ENCODE results near the gene SPNS3. TPM values are rescaled to one million over a fixed set of nuclear protein-coding genes. Genes with fewer than 3 reads are reported as not detected.

The SPNS3 gene
- total RNA-seq, 4 donors from 2014 or later = not detected

DNA sequence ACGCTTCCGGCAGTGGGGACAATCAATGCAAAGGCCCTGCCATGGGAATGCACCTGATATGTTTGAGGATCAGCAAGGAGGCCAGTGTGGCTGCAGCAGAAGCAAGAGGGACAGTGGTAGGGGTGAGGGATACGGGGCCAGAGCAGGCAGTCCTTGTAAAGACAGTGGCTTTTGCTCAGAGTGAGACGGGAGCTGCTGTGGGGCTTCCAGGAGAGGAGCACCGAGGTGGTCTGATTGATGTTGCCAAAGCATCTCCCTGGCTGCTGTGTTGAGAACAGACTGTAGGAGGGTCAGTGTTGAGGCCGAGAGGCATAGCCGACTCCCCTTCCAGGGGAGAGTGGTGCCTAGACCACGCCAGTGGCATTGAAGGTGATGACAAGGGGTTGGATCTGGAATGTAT, 53.6 kb downstream of the SPNS3 start:
- Histone ChIP-seq H3K36me3 (no peaks in the 10 kb centered on the region), H3K4me3 (no peak overlapping the region), H3K4me1 (no peaks in the 10 kb centered on the region), H3K27me3 (no peaks in the 10 kb centered on the region), H3K9me3 (no peaks in the 10 kb centered on the region), H3K27ac (no peak overlapping the region)
- in situ Hi-C loops (cut with MboI; ENCODE audit: low sequenced_read_pairs in 4 of 4) = no loop called here
- DNase-seq (no peak), ATAC-seq (no peak)
- TF ChIP-seq, protein P1, sequence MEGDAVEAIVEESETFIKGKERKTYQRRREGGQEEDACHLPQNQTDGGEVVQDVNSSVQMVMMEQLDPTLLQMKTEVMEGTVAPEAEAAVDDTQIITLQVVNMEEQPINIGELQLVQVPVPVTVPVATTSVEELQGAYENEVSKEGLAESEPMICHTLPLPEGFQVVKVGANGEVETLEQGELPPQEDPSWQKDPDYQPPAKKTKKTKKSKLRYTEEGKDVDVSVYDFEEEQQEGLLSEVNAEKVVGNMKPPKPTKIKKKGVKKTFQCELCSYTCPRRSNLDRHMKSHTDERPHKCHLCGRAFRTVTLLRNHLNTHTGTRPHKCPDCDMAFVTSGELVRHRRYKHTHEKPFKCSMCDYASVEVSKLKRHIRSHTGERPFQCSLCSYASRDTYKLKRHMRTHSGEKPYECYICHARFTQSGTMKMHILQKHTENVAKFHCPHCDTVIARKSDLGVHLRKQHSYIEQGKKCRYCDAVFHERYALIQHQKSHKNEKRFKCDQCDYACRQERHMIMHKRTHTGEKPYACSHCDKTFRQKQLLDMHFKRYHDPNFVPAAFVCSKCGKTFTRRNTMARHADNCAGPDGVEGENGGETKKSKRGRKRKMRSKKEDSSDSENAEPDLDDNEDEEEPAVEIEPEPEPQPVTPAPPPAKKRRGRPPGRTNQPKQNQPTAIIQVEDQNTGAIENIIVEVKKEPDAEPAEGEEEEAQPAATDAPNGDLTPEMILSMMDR (IDR thresholded peaks at IDR 0.05 in 4 of 5, conservative IDR thresholded peaks at IDR 0.05 in 1 of 5) = no peak
- TF ChIP-seq POLR2A (IDR thresholded peaks at IDR 0.05) = no peak
- intact Hi-C loops (cut with DNase I; ENCODE audit: low total_unique reads) = no loop called here

DNA sequence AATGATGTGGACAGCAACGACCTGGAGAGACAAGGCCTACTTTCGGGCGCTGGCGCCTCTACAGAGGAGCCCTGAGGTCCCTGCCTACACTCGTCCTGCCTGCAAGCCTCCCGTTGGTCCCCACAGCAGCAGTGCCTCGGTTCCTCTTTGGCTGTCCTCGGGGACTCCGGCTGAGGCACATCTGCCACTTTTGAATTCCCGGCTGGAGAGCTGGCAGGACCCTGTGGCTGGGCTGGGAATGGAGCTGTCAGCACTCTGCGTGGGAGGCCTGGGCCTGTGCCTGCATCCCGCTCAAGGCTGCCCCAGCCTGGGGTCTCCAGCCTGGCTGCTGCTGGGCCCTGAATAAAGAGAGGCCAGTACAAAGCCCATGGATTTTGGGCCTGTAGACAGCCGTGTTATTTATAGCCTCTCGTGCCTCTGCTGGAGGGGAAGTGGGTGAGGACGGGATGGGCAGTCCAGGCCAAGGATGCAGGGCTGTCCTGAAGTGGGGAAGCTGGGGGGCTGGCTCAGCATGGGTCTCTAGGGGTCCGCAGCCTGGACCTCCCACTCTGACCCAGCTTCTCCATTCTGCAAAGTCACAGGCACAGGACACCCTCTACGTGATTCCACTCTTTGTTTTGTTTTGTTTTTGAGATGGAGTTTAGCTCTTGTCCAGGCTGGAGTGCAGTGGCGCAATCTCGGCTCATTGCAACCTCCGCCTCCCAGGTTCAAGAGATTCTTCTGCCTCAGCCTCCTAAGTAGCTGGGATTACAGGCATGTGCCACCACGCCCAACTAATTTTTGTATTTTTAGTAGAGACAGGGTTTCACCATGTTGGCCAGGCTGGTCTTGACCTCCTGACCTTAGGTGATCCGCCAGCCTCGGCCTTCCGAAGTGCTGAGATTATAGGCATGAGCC, 54.3 kb downstream of the SPNS3 start:
- Histone ChIP-seq H3K4me3 (no peak overlapping the region), H3K9me3 (no peaks in the 10 kb centered on the region), H3K36me3 (no peaks in the 10 kb centered on the region), H3K4me1 (no peaks in the 10 kb centered on the region), H3K27ac (no peak overlapping the region), H3K27me3 (no peaks in the 10 kb centered on the region)
- ATAC-seq = no peak
- TF ChIP-seq, protein P1 (IDR thresholded peaks at IDR 0.05 in 4 of 5, conservative IDR thresholded peaks at IDR 0.05 in 1 of 5) = no peak
- TF ChIP-seq POLR2A (IDR thresholded peaks at IDR 0.05) = no peak
- intact Hi-C loops (cut with DNase I; ENCODE audit: low total_unique reads) = no loop called here
- in situ Hi-C loops (cut with MboI; ENCODE audit: low sequenced_read_pairs in 4 of 4) = no loop called here
- no peak for DNase-seq

- Histone ChIP-seq H3K27ac (no peak overlapping the region), H3K9me3 (no peaks in the 10 kb centered on the region), H3K27me3 (no peaks in the 10 kb centered on the region), H3K4me1 (no peaks in the 10 kb centered on the region), H3K4me3 (no peak overlapping the region), H3K36me3 (no peaks in the 10 kb centered on the region)
- DNase-seq = no peak
- intact Hi-C loops (cut with DNase I; ENCODE audit: low total_unique reads) = no loop called here
- no peak for ATAC-seq
- in situ Hi-C loops (cut with MboI; ENCODE audit: low sequenced_read_pairs in 4 of 4) = no loop called here
- TF ChIP-seq, protein P1 (IDR thresholded peaks at IDR 0.05 in 4 of 5, conservative IDR thresholded peaks at IDR 0.05 in 1 of 5) = no peak
- TF ChIP-seq POLR2A (IDR thresholded peaks at IDR 0.05) = no peak
Measured at GRCh38 chr17:4488989-4489595, 55.4 kb downstream of the SPNS3 start.

DNA sequence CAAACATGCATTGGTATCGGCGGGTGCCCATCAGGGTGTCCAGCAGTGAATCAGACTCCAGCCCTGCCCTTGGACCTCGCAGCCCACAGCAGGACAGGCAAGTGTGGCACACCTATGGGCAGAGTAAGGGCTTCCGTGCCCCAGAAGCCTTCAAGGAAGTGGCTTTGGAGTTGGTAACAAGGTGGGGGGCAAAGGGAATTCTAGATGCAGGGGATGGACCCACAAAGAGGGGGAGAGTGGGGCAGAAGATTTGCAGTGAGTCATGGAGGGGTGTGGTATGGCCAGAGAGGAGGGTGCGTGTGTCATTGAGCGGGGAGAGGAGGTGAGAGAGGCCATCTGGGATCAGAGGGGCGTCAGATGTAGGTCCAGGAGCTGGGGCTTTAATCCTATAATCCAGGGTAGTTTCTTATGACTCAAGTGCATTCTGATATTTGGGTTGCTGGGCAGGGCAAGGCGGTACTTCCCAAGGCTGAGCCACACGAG, 56.4 kb downstream of the SPNS3 start:
- no peak overlapping the region for H3K4me3 ChIP-seq
- TF ChIP-seq POLR2A (IDR thresholded peaks at IDR 0.05) = no peak
- TF ChIP-seq, protein P1 (IDR thresholded peaks at IDR 0.05 in 4 of 5, conservative IDR thresholded peaks at IDR 0.05 in 1 of 5) = no peak
- intact Hi-C loops (cut with DNase I; ENCODE audit: low total_unique reads) (loop anchor here (10.0 kb wide), 1 partner anchor 65 kb away; no protein-coding TSS in a partner anchor), in situ Hi-C loops (cut with MboI; ENCODE audit: low sequenced_read_pairs in 4 of 4) (no loop called here)
- no peak overlapping the region for H3K27ac ChIP-seq
- H3K36me3 ChIP-seq = no peaks in the 10 kb centered on the region
- ATAC-seq (no peak), DNase-seq (no peak)
- no peaks in the 10 kb centered on the region for H3K27me3 ChIP-seq
- H3K4me1 ChIP-seq = no peaks in the 10 kb centered on the region
- H3K9me3 ChIP-seq = no peaks in the 10 kb centered on the region

Data from gastrocnemius medialis (tissue), 4 donors.